Endothelial cell of umbilical vein (primary cell): ENCODE measurements around the gene L3MBTL3. TPM values are rescaled to one million over a fixed set of nuclear protein-coding genes. Genes with fewer than 3 reads are reported as not detected.

ENCODE experiments used
- BruUV-seq: library from RNA; stranded (reverse); fragments of 400-500 nt; replicated peaks from 2 replicates; lab custom pipeline; 2021; lab: Mats Ljungman, UMichigan
- CTCF ChIA-PET: fragments of 300-600, 350-600 bp; sonication (Branson Sonifier 250); formaldehyde crosslinking; loops from one replicate; lab custom pipeline; 2021; ENCODE audit warnings: antibody characterized with exemption, inconsistent platforms; lab: Charles Lee
- POLR2A ChIA-PET: fragments of 300-600, 350-600 bp; sonication (Branson Sonifier 250); formaldehyde crosslinking; loops from one replicate; lab custom pipeline; 2021; ENCODE audit warnings: antibody characterized with exemption, inconsistent platforms; lab: Charles Lee
- DNase-seq: peaks from one replicate; pipeline ENCODE4 v3.0.0-alpha.2; 2011; ENCODE audit warnings: low read depth, low spot score
- FAIRE-seq: peaks from 2 replicates; lab custom pipeline; 2011; peaks lifted over from hg19 to GRCh38; lab: Jason Lieb, UNC
- H2AFZ ChIP-seq: 2 replicates; pipeline ENCODE4 v1.6.0; 2012; ENCODE audit warnings: low read depth, low read length, control low read depth, inconsistent platforms
- H3K27ac ChIP-seq: 2 replicates; pipeline ENCODE4 v1.5.1; 2011; ENCODE audit warnings: low read depth, mild to moderate bottlenecking, control low read depth, low read length, moderate library complexity; ENCODE audit not compliant: insufficient read depth
- H3K27me3 ChIP-seq, 2 experiments: 2 replicates each; pipeline versions ENCODE4 v1.6.0 to v1.6.1; 2011; ENCODE audit warnings: low read length in 2 of 2, mixed read lengths in 1 of 2; ENCODE audit not compliant: control insufficient read depth in 2 of 2, insufficient read depth in 2 of 2
- H3K36me3 ChIP-seq, 2 experiments: 2 replicates in 1 of 2; 3 replicates in 1 of 2; pipeline ENCODE4 v1.5.1; 2011; ENCODE audit warnings: low read length in 2 of 2, mild to moderate bottlenecking in 1 of 2, moderate library complexity in 1 of 2; ENCODE audit not compliant: control insufficient read depth in 2 of 2, insufficient read depth in 2 of 2; ENCODE audit errors: extremely low read depth in 1 of 2
- H3K4me1 ChIP-seq: 3 replicates; pipeline ENCODE4 v1.5.1; 2011; ENCODE audit warnings: mild to moderate bottlenecking, low read length; ENCODE audit not compliant: control insufficient read depth, insufficient read depth; ENCODE audit errors: extremely low read depth
- H3K4me2 ChIP-seq: 2 replicates; pipeline ENCODE4 v1.6.1; 2011; ENCODE audit warnings: low read length, control low read depth, mixed read lengths; ENCODE audit not compliant: insufficient read depth
- H3K4me3 ChIP-seq, 3 experiments: fragments of 200-600 bp in 1 of 3; sonication (generic), shearing (Covaris generic) in 1 of 3; replicated peaks in 1 of 3; 2 replicates each; pipeline ENCODE4 v1.5.1; 2011 to 2016; ENCODE audit warnings: control low read depth in 3 of 3, low read length in 3 of 3, mild to moderate bottlenecking in 2 of 3, inconsistent platforms in 1 of 3, low read depth in 1 of 3, moderate library complexity in 1 of 3; ENCODE audit not compliant: insufficient read depth in 1 of 3
- H3K79me2 ChIP-seq: 2 replicates; pipeline ENCODE4 v1.6.0; 2012; ENCODE audit warnings: low read length, inconsistent platforms; ENCODE audit not compliant: control insufficient read depth, insufficient read depth
- H3K9ac ChIP-seq: replicated peaks from 2 replicates; pipeline ENCODE3; 2011; ENCODE audit warnings: low read length, control low read depth; ENCODE audit not compliant: insufficient read depth; ENCODE audit errors: extremely low read depth
- H3K9me1 ChIP-seq: replicated peaks from 3 replicates; pipeline ENCODE4 v1.6.0; 2011; ENCODE audit warnings: mild to moderate bottlenecking, low read length; ENCODE audit not compliant: control insufficient read depth, insufficient read depth; ENCODE audit errors: extremely low read depth
- H3K9me3 ChIP-seq: replicated peaks from 2 replicates; pipeline ENCODE4 v1.5.1; 2012; ENCODE audit warnings: low read length, inconsistent platforms; ENCODE audit not compliant: control insufficient read depth, insufficient read depth
- H4K20me1 ChIP-seq: replicated peaks from 2 replicates; pipeline ENCODE3; 2011; ENCODE audit warnings: mild to moderate bottlenecking, low read length; ENCODE audit not compliant: control insufficient read depth, insufficient read depth; ENCODE audit errors: extremely low read depth
- CTCF ChIP-seq, 2 donors: IDR thresholded peaks; 1 replicate in 1 of 2; 2 replicates in 1 of 2; pipeline ENCODE4 v1.5.1; 2011; ENCODE audit warnings: low read length in 2 of 2, mild to moderate bottlenecking in 2 of 2, moderate library complexity in 2 of 2, control low read depth in 1 of 2, inconsistent platforms in 1 of 2, low read depth in 1 of 2; ENCODE audit not compliant: insufficient read depth in 1 of 2; ENCODE audit errors: extremely low read depth in 1 of 2
- EZH2 ChIP-seq: IDR thresholded peaks from 2 replicates; pipeline ENCODE4 v1.6.1; 2012; ENCODE audit warnings: borderline replicate concordance, low read depth, mild to moderate bottlenecking, moderate library complexity, low read length, inconsistent platforms; ENCODE audit not compliant: severe bottlenecking
- FOS ChIP-seq: IDR thresholded peaks from 2 replicates; pipeline ENCODE4 v1.6.1; 2011; ENCODE audit warnings: mild to moderate bottlenecking, low read length, moderate library complexity, borderline replicate concordance; ENCODE audit not compliant: insufficient read depth
- GATA2 ChIP-seq: IDR thresholded peaks from 2 replicates; pipeline ENCODE4 v1.7.0; 2011; ENCODE audit warnings: low read depth, mild to moderate bottlenecking, moderate library complexity, mixed read lengths, low read length; ENCODE audit not compliant: insufficient read length, insufficient read depth
- JUN ChIP-seq: IDR thresholded peaks from 2 replicates; pipeline ENCODE4 v1.6.1; 2011; ENCODE audit warnings: borderline replicate concordance, low read depth; ENCODE audit not compliant: insufficient read length, insufficient read depth
- MYC ChIP-seq: IDR thresholded peaks from one replicate; pipeline ENCODE4 v1.6.1; 2011; ENCODE audit warnings: mild to moderate bottlenecking, low read depth, low read length
- POLR2A ChIP-seq: IDR thresholded peaks from 2 replicates; pipeline ENCODE4 v1.6.1; 2012; ENCODE audit warnings: low read depth, mild to moderate bottlenecking, control low read depth, low read length
- POLR2AphosphoS5 ChIP-seq: IDR thresholded peaks from 2 replicates; pipeline ENCODE4 v1.6.1; 2012; ENCODE audit warnings: low read depth, mild to moderate bottlenecking, control low read depth, low read length, moderate library complexity; ENCODE audit not compliant: insufficient read depth
- dilution Hi-C: fragments of 300-500 bp; cut with MboI; formaldehyde crosslinking; loops from one replicate; pipeline ENCODE4 v1.15.0; 2019; ENCODE audit warnings: low sequenced_read_pairs; ENCODE audit not compliant: extremely low pct_ligation_motif_present
- intact Hi-C: fragments of 100-400 bp; cut with micrococcal nuclease; formaldehyde crosslinking; loops from one replicate; pipeline ENCODE4 v1.10.0; 2022
- polyA plus RNA-seq, 4 experiments: library from polyadenylated mRNA; depleted of rRNA in 3 of 4; stranded (reverse) in 3 of 4; unstranded in 1 of 4; fragments of >200 nt; gene quantifications; 2 replicates each; pipeline versions ENCODE4 v1.2.1 to v1.2.3, GENCODE V29; 2011 to 2012; ENCODE audit warnings: missing spikeins in 1 of 4
- total RNA-seq: library from RNA; stranded (reverse); gene quantifications from 2 replicates; pipeline ENCODE4 v1.2.3, GENCODE V29; 2021
- TF ChIP-seq, protein P1 (sequence below): IDR thresholded peaks from 2 replicates; pipeline ENCODE4 v1.6.1; 2011; ENCODE audit not compliant: insufficient read depth, insufficient read length

Gene L3MBTL3
- total and polyA plus RNA-seq, 2 donors (not counting 3 experiments of a cell fraction or from before 2014, with no cell fraction given) = 26.5 to 86.1 TPM

DNA sequence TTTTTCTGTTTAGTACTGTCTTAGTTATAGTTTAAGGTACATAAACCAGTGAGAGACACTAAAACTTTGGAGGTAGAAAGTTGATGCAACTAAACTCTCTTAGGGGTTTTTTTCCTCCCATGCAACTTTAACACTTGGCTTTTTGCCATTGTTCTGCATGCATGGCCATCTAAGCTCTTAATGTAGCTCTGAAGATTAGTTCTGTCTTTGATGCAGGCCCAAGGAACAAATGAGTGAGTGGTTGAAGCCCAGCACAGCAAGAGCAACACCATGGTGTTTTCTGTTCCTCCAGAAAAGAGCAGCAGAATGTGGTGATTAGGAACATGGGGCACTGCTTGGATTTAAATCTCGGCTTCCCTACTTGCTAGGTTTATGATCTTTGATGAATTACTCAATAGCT is 89.3 kb downstream of the L3MBTL3 start:
- H3K27ac ChIP-seq = no peak overlapping the region
- H3K9ac ChIP-seq = no peak overlapping the region
- FAIRE-seq (no peak), DNase-seq (no peak)
- CTCF ChIA-PET = no interaction called here
- intact Hi-C loops (no loop called here), dilution Hi-C loops (no loop called here)
- H3K79me2 ChIP-seq = peaks cover 2% of the 10 kb centered on the region
- BruUV-seq = no TSS peak
- POLR2A ChIA-PET = interaction anchor here (0.7 kb wide), 1 partner anchor 22 kb away, joined by 8 read pairs; no protein-coding TSS in a partner anchor
- TF ChIP-seq POLR2A (no peak), FOS (no peak), JUN (no peak), CTCF (IDR thresholded peaks at IDR 0.05; ENCODE audit: extremely low read depth in 1 of 2, insufficient read depth in 1 of 2, low read depth in 1 of 2, low read length in 2 of 2) (no peak), GATA2 (no peak), MYC (no peak), EZH2 (no peak), POLR2AphosphoS5 (no peak)
- TF ChIP-seq, protein P1, sequence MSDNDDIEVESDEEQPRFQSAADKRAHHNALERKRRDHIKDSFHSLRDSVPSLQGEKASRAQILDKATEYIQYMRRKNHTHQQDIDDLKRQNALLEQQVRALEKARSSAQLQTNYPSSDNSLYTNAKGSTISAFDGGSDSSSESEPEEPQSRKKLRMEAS = no peak
- H3K4me2 ChIP-seq = no peak overlapping the region
- H3K9me3 ChIP-seq = no peaks in the 10 kb centered on the region
- no peak overlapping the region for H2AFZ ChIP-seq
- H3K9me1 ChIP-seq = no peaks in the 10 kb centered on the region
- no peaks in the 10 kb centered on the region for H3K4me1 ChIP-seq
- no peaks in the 10 kb centered on the region for H3K27me3 ChIP-seq
- H3K4me3 ChIP-seq = no peak overlapping the region
- no peaks in the 10 kb centered on the region for H4K20me1 ChIP-seq
- H3K36me3 ChIP-seq = peaks cover 2 to 16% of the 10 kb centered on the region in 2 experiments
